Glutamatergic neuron (in vitro differentiated cells): Measurements from ENCODE around the gene CCBE1. TPM values are rescaled to one million over a fixed set of nuclear protein-coding genes. Genes with fewer than 3 reads are reported as not detected.
"Not testable (repeated sequence)": the region's sequence is repeated elsewhere in the genome, so short reads cannot be mapped to it uniquely, and the experiment has no call there.

Source experiments
- DNase-seq: peaks from one replicate; pipeline ENCODE4 v3.0.0; 2022
- H3K27ac Mint-ChIP-seq: one replicate; pipeline ENCODE4 v1.8.0; 2020; ENCODE audit warnings: mild to moderate bottlenecking, mixed read lengths, inconsistent platforms; ENCODE audit not compliant: unreplicated experiment
- H3K27me3 Mint-ChIP-seq: one replicate; pipeline ENCODE4 v1.8.0; 2020; ENCODE audit warnings: mild to moderate bottlenecking, moderate library complexity, mixed read lengths, inconsistent platforms; ENCODE audit not compliant: unreplicated experiment
- H3K36me3 Mint-ChIP-seq: one replicate; pipeline ENCODE4 v1.8.0; 2020; ENCODE audit warnings: mild to moderate bottlenecking, mixed read lengths, inconsistent platforms; ENCODE audit not compliant: unreplicated experiment
- H3K4me1 Mint-ChIP-seq: one replicate; pipeline ENCODE4 v1.8.0; 2020; ENCODE audit warnings: mild to moderate bottlenecking, low read depth, mixed read lengths, inconsistent platforms; ENCODE audit not compliant: unreplicated experiment
- H3K4me3 Mint-ChIP-seq: one replicate; pipeline ENCODE4 v1.8.0; 2020; ENCODE audit warnings: mild to moderate bottlenecking, mixed read lengths, inconsistent platforms; ENCODE audit not compliant: unreplicated experiment
- H3K9me3 Mint-ChIP-seq: one replicate; pipeline ENCODE4 v1.8.0; 2020; ENCODE audit warnings: mild to moderate bottlenecking, moderate library complexity, mixed read lengths, inconsistent platforms; ENCODE audit not compliant: unreplicated experiment
- CTCF ChIP-seq: fragments of 200-600 bp; sonication (generic); IDR thresholded peaks from one replicate; pipeline ENCODE4 v1.5.0; 2021; ENCODE audit not compliant: partially characterized antibody, unreplicated experiment
- total RNA-seq: library from RNA; stranded (reverse); fragmentation: NEBNext Ultra II Directional; extraction: Animal tissue kit (Norgen Biotek cat#: 25700); gene quantifications from one replicate; pipeline ENCODE4 v1.2.1, GENCODE V29; 2021; ENCODE audit not compliant: unreplicated experiment

Gene CCBE1
- total RNA-seq, 1 donor from 2014 or later: 0.81 TPM

GRCh38 chr18:59520562-59521355 is 176.5 kb downstream of the CCBE1 start:
- Mint-ChIP-seq H3K27ac (no peak overlapping the region), H3K9me3 (peaks cover 1% of the 10 kb centered on the region), H3K4me1 (no peaks in the 10 kb centered on the region), H3K27me3 (no peaks in the 10 kb centered on the region), H3K4me3 (no peak overlapping the region), H3K36me3 (peaks cover 5% of the 10 kb centered on the region)
- TF ChIP-seq CTCF: no peak
- DNase-seq: no peak

- H3K27me3 Mint-ChIP-seq: no peaks in the 10 kb centered on the region
- no peak overlapping the region for H3K4me3 Mint-ChIP-seq
- H3K36me3 Mint-ChIP-seq: peaks cover 5% of the 10 kb centered on the region
- no peak for DNase-seq
- no peak for TF ChIP-seq CTCF
- no peaks in the 10 kb centered on the region for H3K9me3 Mint-ChIP-seq
- peaks cover 2% of the 10 kb centered on the region for H3K4me1 Mint-ChIP-seq
- no peak overlapping the region for H3K27ac Mint-ChIP-seq
Observed at GRCh38 chr18:59518705-59519104, 178.5 kb downstream of the CCBE1 start.

GRCh38 chr18:59517446-59518165 is 179.6 kb downstream of the CCBE1 start:
- TF ChIP-seq CTCF: no peak
- no peaks in the 10 kb centered on the region for H3K9me3 Mint-ChIP-seq
- H3K27ac Mint-ChIP-seq: no peak overlapping the region

GRCh38 chr18:59516356-59517155 is 180.7 kb downstream of the CCBE1 start:
- H3K4me3 Mint-ChIP-seq: no peak overlapping the region
- H3K36me3 Mint-ChIP-seq: peaks cover 5% of the 10 kb centered on the region
- H3K27ac Mint-ChIP-seq: no peak overlapping the region

More at GRCh38 chr18:59517446-59518165, 179.6 kb downstream of the CCBE1 start:
- Mint-ChIP-seq H3K36me3 (peaks cover 5% of the 10 kb centered on the region), H3K27me3 (no peaks in the 10 kb centered on the region), H3K4me1 (peaks cover 2% of the 10 kb centered on the region), H3K4me3 (no peak overlapping the region)
- no peak for DNase-seq

GRCh38 chr18:59515956-59516355 is 181.3 kb downstream of the CCBE1 start:
- H3K27me3 Mint-ChIP-seq, H3K9me3 Mint-ChIP-seq, DNase-seq, H3K36me3 Mint-ChIP-seq, H3K4me3 Mint-ChIP-seq, H3K27ac Mint-ChIP-seq, H3K4me1 Mint-ChIP-seq: not testable (repeated sequence)

More at GRCh38 chr18:59516356-59517155, 180.7 kb downstream of the CCBE1 start:
- H3K27me3 Mint-ChIP-seq: no peaks in the 10 kb centered on the region
- TF ChIP-seq CTCF: no peak
- no peaks in the 10 kb centered on the region for H3K9me3 Mint-ChIP-seq
- no peak for DNase-seq
- H3K4me1 Mint-ChIP-seq: peaks cover 2% of the 10 kb centered on the region
